Neural crest cell (in vitro differentiated cells): ENCODE measurements around the gene MAP4K4. TPM values are rescaled to one million over a fixed set of nuclear protein-coding genes. Genes with fewer than 3 reads are reported as not detected.

Experiments used
- DNase-seq: peaks from one replicate; pipeline ENCODE4 v3.0.0; 2021; ENCODE audit warnings: low read depth, mixed read lengths, low spot score
- H3K27ac Mint-ChIP-seq: one replicate; pipeline ENCODE4 v1.8.0; 2021; ENCODE audit warnings: mild to moderate bottlenecking, mixed read lengths; ENCODE audit not compliant: unreplicated experiment
- H3K27me3 Mint-ChIP-seq: 2 replicates; pipeline ENCODE4 v1.8.0; 2021; ENCODE audit warnings: low read depth, mild to moderate bottlenecking, mixed read lengths
- H3K36me3 Mint-ChIP-seq: 2 replicates; pipeline ENCODE4 v1.8.0; 2021; ENCODE audit warnings: low read depth, mild to moderate bottlenecking, mixed read lengths
- H3K4me1 Mint-ChIP-seq: 2 replicates; pipeline ENCODE4 v1.8.0; 2021; ENCODE audit warnings: mixed read lengths
- H3K4me3 Mint-ChIP-seq: one replicate; pipeline ENCODE4 v1.8.0; 2021; ENCODE audit warnings: mild to moderate bottlenecking, mixed read lengths
- H3K9me3 Mint-ChIP-seq: 2 replicates; pipeline ENCODE4 v1.8.0; 2021; ENCODE audit warnings: mixed read lengths
- total RNA-seq: library from RNA; stranded (reverse); gene quantifications from 2 replicates; pipeline ENCODE4 v1.2.1, GENCODE V29; 2021
- TF ChIP-seq, protein P1 (sequence below): fragments of 200-600 bp; sonication (generic); conservative IDR thresholded peaks from 2 replicates; pipeline ENCODE4 v1.5.0; 2021; ENCODE audit warnings: antibody characterized with exemption, mild to moderate bottlenecking

MAP4K4 gene
- total RNA-seq, 1 donor from 2014 or later: 209 TPM

DNA sequence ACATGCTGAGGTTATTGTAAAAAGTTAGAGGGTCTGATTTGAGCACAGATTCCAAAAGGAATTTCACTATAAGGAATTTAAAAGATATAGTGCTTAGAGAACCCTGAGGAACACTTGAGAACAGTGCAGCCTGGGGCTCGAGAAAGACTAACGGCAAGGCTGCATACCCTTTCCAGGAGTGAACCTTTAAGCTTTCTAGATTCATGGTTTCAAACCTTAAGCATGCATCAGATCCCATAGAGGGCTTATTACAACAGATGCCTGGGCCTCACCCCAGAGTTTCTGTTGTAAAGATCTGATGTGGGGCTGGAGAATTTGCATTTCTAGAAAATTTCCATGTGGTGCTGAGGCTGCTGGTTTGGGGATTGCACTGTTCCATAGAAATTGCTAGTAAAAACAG lies 203.7 kb downstream of the MAP4K4 start:
- Mint-ChIP-seq H3K36me3 (peaks cover 25% of the 10 kb centered on the region), H3K4me1 (no peaks in the 10 kb centered on the region), H3K4me3 (no peak overlapping the region), H3K27ac (no peak overlapping the region), H3K9me3 (peaks cover 5% of the 10 kb centered on the region), H3K27me3 (no peaks in the 10 kb centered on the region)
- DNase-seq: no peak
- TF ChIP-seq, protein P1, sequence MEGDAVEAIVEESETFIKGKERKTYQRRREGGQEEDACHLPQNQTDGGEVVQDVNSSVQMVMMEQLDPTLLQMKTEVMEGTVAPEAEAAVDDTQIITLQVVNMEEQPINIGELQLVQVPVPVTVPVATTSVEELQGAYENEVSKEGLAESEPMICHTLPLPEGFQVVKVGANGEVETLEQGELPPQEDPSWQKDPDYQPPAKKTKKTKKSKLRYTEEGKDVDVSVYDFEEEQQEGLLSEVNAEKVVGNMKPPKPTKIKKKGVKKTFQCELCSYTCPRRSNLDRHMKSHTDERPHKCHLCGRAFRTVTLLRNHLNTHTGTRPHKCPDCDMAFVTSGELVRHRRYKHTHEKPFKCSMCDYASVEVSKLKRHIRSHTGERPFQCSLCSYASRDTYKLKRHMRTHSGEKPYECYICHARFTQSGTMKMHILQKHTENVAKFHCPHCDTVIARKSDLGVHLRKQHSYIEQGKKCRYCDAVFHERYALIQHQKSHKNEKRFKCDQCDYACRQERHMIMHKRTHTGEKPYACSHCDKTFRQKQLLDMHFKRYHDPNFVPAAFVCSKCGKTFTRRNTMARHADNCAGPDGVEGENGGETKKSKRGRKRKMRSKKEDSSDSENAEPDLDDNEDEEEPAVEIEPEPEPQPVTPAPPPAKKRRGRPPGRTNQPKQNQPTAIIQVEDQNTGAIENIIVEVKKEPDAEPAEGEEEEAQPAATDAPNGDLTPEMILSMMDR: no peak

DNA sequence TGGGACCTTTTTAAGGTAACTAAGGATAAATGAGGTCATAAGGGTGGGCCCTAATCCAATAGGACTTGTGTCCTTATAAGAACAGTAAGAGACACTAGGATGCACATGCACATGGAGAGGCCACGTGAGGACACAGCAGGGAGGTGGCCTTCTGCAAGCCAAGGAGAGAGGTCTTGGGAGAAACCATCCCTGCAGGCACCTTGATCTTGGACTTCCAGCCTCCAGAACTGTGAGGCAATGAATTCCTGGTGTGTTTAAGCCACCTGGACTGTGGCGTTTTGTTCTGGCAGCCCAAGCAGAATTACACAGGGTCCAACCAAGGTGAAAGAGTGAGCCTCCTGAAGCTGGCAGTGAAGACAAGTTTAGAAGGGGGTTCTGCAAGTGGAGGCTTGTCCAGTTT lies 204.7 kb downstream of the MAP4K4 start:
- Mint-ChIP-seq H3K4me1 (no peaks in the 10 kb centered on the region), H3K27ac (no peak overlapping the region)
- DNase-seq: no peak

DNA sequence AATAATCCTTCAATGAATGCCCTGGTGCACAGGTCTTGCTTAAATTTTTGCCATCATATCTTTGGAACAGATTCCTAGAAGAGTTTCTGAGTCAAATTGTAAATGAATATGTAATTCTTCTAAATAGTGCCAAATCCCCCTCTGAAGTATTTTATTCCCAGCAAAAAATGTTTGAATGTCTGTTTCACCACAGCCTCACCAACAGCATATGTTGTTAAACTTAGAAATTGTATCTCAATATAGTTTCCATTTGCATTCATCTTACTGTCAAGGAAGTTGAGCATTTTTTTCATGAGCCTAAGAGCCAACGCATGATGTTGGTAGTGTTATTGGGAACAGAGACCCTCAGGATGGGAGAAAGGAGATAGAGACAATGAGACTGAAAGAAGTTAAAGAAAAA lies 207.4 kb downstream of the MAP4K4 start:
- TF ChIP-seq, protein P1: no peak
- no peak overlapping the region for H3K4me3 Mint-ChIP-seq
- peaks cover 11% of the 10 kb centered on the region for H3K36me3 Mint-ChIP-seq
- H3K9me3 Mint-ChIP-seq: peaks cover 11% of the 10 kb centered on the region
- no peaks in the 10 kb centered on the region for H3K27me3 Mint-ChIP-seq
- no peaks in the 10 kb centered on the region for H3K4me1 Mint-ChIP-seq
- no peak for DNase-seq
- no peak overlapping the region for H3K27ac Mint-ChIP-seq

More for the DNA sequence above, 204.7 kb downstream of the MAP4K4 start:
- TF ChIP-seq, protein P1: no peak
- Mint-ChIP-seq H3K36me3 (peaks cover 19% of the 10 kb centered on the region), H3K9me3 (peaks cover 3% of the 10 kb centered on the region), H3K27me3 (no peaks in the 10 kb centered on the region), H3K4me3 (no peak overlapping the region)

DNA sequence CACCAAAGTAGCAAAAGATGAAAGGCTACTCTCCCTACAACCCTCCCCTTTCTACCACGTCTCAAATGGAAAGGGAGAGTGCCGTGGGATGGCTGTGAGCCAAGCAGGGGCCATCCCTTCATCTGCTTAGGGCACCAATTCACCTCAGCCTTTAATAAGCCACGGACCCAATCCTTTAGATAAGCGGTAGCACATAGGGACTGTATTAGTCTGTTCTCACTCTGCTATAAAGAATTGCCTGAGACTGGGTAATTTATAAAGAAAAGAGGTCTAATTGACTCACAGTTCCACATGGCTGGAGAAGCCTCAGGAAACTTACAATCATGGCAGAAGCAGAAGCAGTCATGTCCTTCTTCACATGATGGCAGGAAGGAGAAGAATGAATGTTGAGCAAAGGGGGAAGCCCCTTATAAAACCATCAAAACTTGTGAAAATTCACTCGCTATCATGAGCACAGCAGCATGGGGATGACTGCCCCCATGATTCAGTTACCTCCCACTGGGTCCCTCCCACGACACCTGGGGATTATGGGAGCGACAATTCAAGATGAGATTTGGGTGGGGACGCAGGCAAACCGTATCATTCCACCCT lies 208.3 kb downstream of the MAP4K4 start:
- H3K27ac Mint-ChIP-seq: no peak overlapping the region
- H3K4me1 Mint-ChIP-seq: no peaks in the 10 kb centered on the region
- peaks cover 18% of the 10 kb centered on the region for H3K36me3 Mint-ChIP-seq

DNA sequence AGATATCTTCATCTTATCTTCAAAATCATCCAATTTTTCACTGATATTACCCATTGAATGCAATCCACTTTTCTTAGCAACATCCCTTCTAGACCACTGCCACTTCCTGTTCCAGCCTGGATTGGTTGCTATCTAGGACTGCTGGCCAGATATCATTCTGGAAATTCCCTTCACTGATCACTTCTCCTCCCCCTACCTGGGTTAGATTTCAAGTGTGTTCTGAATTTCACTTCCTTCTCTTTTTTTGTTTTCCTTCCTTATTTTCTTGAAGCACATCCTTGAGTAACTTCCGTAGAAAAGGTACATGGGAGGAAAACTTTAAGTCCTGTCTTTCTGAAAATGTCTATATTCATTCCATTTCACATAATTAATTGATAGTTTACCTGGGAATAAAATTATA lies 212.3 kb downstream of the MAP4K4 start:
- TF ChIP-seq, protein P1: no peak
- no peak for DNase-seq
- H3K27ac Mint-ChIP-seq: no peak overlapping the region
- no peak overlapping the region for H3K4me3 Mint-ChIP-seq
- H3K4me1 Mint-ChIP-seq: no peaks in the 10 kb centered on the region
- peaks cover 17% of the 10 kb centered on the region for H3K9me3 Mint-ChIP-seq
- H3K36me3 Mint-ChIP-seq: peaks cover 16% of the 10 kb centered on the region
- no peaks in the 10 kb centered on the region for H3K27me3 Mint-ChIP-seq

More for the DNA sequence above, 208.3 kb downstream of the MAP4K4 start:
- TF ChIP-seq, protein P1: no peak
- DNase-seq: no peak
- H3K27me3 Mint-ChIP-seq: no peaks in the 10 kb centered on the region
- H3K4me3 Mint-ChIP-seq: no peak overlapping the region
- H3K9me3 Mint-ChIP-seq: peaks cover 17% of the 10 kb centered on the region
